Measurements from ENCODE around the gene COG5. TPM values are rescaled to one million over a fixed set of nuclear protein-coding genes. Genes with fewer than 3 reads are reported as not detected.

COG5 gene
- total RNA-seq, 4 donors from 2014 or later: 20.8 to 49.7 (median 25.7) TPM

DNA sequence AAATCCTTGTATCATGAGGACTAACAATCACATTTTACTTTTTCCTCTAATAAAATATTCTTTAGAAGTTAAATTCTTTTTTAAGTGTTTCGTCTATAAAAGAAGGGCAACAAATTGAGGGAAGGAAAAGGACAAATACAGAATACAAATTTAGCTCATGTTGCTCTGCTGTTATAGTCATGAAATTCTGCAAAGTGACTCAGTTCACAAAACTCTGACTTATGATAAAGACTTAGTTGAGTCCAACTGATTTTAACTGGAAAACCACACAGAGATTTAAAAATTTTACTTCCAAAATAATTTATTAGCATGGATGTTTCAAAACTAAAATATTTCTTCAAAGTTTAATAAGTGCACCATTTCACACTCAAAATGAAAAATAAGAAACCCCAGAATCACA lies 168.9 kb downstream of the COG5 start:
- intact Hi-C loops (cut with DNase I; ENCODE audit: low total_unique reads): no loop called here
- TF ChIP-seq POLR2A (IDR thresholded peaks at IDR 0.05): no peak
- TF ChIP-seq, protein P1, sequence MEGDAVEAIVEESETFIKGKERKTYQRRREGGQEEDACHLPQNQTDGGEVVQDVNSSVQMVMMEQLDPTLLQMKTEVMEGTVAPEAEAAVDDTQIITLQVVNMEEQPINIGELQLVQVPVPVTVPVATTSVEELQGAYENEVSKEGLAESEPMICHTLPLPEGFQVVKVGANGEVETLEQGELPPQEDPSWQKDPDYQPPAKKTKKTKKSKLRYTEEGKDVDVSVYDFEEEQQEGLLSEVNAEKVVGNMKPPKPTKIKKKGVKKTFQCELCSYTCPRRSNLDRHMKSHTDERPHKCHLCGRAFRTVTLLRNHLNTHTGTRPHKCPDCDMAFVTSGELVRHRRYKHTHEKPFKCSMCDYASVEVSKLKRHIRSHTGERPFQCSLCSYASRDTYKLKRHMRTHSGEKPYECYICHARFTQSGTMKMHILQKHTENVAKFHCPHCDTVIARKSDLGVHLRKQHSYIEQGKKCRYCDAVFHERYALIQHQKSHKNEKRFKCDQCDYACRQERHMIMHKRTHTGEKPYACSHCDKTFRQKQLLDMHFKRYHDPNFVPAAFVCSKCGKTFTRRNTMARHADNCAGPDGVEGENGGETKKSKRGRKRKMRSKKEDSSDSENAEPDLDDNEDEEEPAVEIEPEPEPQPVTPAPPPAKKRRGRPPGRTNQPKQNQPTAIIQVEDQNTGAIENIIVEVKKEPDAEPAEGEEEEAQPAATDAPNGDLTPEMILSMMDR (IDR thresholded peaks at IDR 0.05 in 4 of 5, conservative IDR thresholded peaks at IDR 0.05 in 1 of 5): no peak
- Histone ChIP-seq H3K27me3 (no peaks in the 10 kb centered on the region), H3K4me3 (no peak overlapping the region), H3K9me3 (no peaks in the 10 kb centered on the region), H3K4me1 (no peaks in the 10 kb centered on the region), H3K36me3 (no peaks in the 10 kb centered on the region), H3K27ac (no peak overlapping the region)
- DNase-seq: no peak
- no peak for ATAC-seq
- in situ Hi-C loops (cut with MboI; ENCODE audit: low sequenced_read_pairs in 4 of 4): no loop called here

DNA sequence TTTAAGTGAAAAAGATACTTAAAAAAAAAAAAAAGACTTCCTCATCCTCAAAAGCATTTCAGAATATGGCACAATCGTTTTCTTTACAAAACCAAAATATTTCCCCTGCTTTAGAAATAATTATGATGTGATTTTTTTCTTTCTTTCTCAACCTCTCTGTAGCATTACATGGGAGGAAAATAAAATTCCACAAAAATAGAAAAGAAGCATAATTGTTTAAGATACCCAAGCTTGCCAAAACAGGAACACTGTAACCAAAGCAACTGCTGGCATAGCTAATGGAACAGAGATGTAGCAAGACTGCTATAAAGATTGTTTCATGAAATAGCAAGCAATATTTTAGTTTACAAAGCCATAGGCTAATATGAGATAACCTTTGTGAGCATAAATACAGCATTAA lies 169.4 kb downstream of the COG5 start:
- Histone ChIP-seq H3K9me3 (no peaks in the 10 kb centered on the region), H3K27me3 (no peaks in the 10 kb centered on the region), H3K36me3 (no peaks in the 10 kb centered on the region), H3K4me3 (no peak overlapping the region), H3K27ac (no peak overlapping the region), H3K4me1 (no peaks in the 10 kb centered on the region)
- intact Hi-C loops (cut with DNase I; ENCODE audit: low total_unique reads): no loop called here
- no peak for TF ChIP-seq POLR2A (IDR thresholded peaks at IDR 0.05)
- TF ChIP-seq, protein P1 (IDR thresholded peaks at IDR 0.05 in 4 of 5, conservative IDR thresholded peaks at IDR 0.05 in 1 of 5): no peak
- no peak for DNase-seq
- in situ Hi-C loops (cut with MboI; ENCODE audit: low sequenced_read_pairs in 4 of 4): no loop called here
- ATAC-seq: no peak

DNA sequence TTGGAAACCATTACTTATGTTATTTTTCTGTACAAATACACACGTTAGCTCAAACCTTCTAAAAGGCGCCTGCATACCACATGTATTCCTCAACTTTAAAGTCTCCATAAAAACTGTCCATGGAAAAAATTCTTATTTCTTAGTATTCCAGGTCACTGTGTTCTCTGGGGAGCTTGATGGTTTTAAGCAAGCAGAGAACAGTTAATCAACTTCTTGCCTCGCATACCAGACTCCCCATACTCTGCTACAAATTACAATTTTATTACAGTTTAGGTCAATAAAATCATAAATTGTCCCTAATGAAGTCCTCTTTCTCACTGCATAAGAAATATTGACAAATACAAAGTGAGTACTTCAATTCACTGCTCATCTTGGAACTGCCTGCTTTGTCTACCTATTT lies 170.9 kb downstream of the COG5 start:
- TF ChIP-seq, protein P1 (IDR thresholded peaks at IDR 0.05 in 4 of 5, conservative IDR thresholded peaks at IDR 0.05 in 1 of 5): no peak
- TF ChIP-seq POLR2A (IDR thresholded peaks at IDR 0.05): no peak
- Histone ChIP-seq H3K36me3 (no peaks in the 10 kb centered on the region), H3K27me3 (no peaks in the 10 kb centered on the region), H3K4me3 (no peak overlapping the region), H3K9me3 (no peaks in the 10 kb centered on the region), H3K4me1 (no peaks in the 10 kb centered on the region), H3K27ac (no peak overlapping the region)
- no peak for DNase-seq
- intact Hi-C loops (cut with DNase I; ENCODE audit: low total_unique reads): no loop called here
- in situ Hi-C loops (cut with MboI; ENCODE audit: low sequenced_read_pairs in 4 of 4): no loop called here
- no peak for ATAC-seq

DNA sequence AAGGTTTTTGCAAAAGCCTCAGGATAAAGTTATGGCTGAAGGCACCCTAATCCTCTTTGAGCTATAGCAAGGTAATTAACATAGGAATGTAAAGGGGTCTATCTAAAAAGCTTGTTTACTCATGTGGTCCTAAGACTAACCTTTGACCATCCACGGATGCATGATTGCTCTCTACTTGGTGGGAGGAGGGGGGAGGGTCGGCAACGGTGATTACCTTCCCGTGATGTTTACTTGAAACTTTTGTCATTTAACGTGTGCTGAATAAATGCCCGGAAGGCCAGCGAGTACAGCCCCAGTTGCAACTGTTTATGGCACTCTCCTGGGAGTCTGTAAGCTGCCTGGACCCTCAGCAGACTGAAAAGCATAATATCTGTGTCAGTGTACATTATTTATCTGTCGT lies 172.8 kb downstream of the COG5 start:
- Histone ChIP-seq H3K27me3 (no peaks in the 10 kb centered on the region), H3K36me3 (no peaks in the 10 kb centered on the region), H3K27ac (no peak overlapping the region), H3K4me1 (peaks cover 5 to 7% of the 10 kb centered on the region in 2 donors), H3K4me3 (no peak overlapping the region), H3K9me3 (no peaks in the 10 kb centered on the region)
- ATAC-seq: no peak
- intact Hi-C loops (cut with DNase I; ENCODE audit: low total_unique reads) (no loop called here), in situ Hi-C loops (cut with MboI; ENCODE audit: low sequenced_read_pairs in 4 of 4) (no loop called here)
- no peak for DNase-seq
- TF ChIP-seq POLR2A (IDR thresholded peaks at IDR 0.05): no peak
- TF ChIP-seq, protein P1 (IDR thresholded peaks at IDR 0.05 in 4 of 5, conservative IDR thresholded peaks at IDR 0.05 in 1 of 5): no peak

DNA sequence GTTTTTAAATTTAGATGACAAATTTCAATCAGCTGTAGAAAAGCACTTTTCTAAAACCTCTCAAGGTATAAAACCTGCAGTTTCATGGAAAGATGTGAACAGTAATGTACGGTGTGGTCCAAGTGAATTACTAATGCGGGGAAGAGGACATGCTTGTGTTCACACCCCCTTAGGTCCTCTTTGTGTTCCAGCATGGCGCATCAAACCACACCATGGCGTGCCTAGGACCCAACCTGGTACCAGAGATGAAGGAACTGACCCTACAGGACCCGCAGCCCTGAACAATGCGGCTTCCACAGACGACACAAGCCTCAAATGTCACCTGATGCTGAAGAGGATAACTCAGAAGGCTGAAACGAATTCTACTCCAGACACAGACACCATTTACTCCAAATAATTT lies 175.1 kb downstream of the COG5 start:
- DNase-seq (no peak), ATAC-seq (no peak)
- no peak overlapping the region for H3K27ac ChIP-seq
- peaks cover 5 to 7% of the 10 kb centered on the region in 2 donors for H3K4me1 ChIP-seq
- H3K36me3 ChIP-seq: no peaks in the 10 kb centered on the region
- TF ChIP-seq POLR2A (IDR thresholded peaks at IDR 0.05): no peak
- TF ChIP-seq, protein P1 (IDR thresholded peaks at IDR 0.05 in 4 of 5, conservative IDR thresholded peaks at IDR 0.05 in 1 of 5): no peak
- intact Hi-C loops (cut with DNase I; ENCODE audit: low total_unique reads): no loop called here
- H3K27me3 ChIP-seq: no peaks in the 10 kb centered on the region
- no peaks in the 10 kb centered on the region for H3K9me3 ChIP-seq
- in situ Hi-C loops (cut with MboI; ENCODE audit: low sequenced_read_pairs in 4 of 4): no loop called here
- H3K4me3 ChIP-seq: no peak overlapping the region
